ENCODE data around the gene SLC39A9.
A peak's percentile ranks its signal among the peaks of the same experiment; 100 is the strongest.

SLC39A9 gene

GRCh38 chr14:69373104-69373503, 25.4 kb upstream of the SLC39A9 start:
- Histone ChIP-seq H3K4me1 (ENCODE audit: control insufficient read depth, insufficient read depth, low read length) (no peaks in the 10 kb centered on the region), H3K9me3 (ENCODE audit: control insufficient read depth, insufficient read depth, low read depth, low read length) (no peaks in the 10 kb centered on the region), H3K4me3 (ENCODE audit: low read depth, low read length) (no peak overlapping the region), H3K36me3 (ENCODE audit: control insufficient read depth in 2 of 2, insufficient read depth in 1 of 2, low read length in 2 of 2) (peaks cover 22 to 30% of the 10 kb centered on the region in 2 experiments), H3K27ac (ENCODE audit: extremely low read depth, low read depth, low read length) (no peak overlapping the region)
- ChIA-PET CTCF (no interaction called here), POLR2A (no interaction called here)
- TF ChIP-seq KLF9 (tag by site-specific recombination; IDR thresholded peaks at IDR 0.05; ENCODE audit: low read depth) (no peak), PRDM6 (tag by site-specific recombination; IDR thresholded peaks at IDR 0.05) (0 out of 2 replicates have a peak, but pooled peaks have one; percentile 8)
- TF ChIP-seq, protein P1, sequence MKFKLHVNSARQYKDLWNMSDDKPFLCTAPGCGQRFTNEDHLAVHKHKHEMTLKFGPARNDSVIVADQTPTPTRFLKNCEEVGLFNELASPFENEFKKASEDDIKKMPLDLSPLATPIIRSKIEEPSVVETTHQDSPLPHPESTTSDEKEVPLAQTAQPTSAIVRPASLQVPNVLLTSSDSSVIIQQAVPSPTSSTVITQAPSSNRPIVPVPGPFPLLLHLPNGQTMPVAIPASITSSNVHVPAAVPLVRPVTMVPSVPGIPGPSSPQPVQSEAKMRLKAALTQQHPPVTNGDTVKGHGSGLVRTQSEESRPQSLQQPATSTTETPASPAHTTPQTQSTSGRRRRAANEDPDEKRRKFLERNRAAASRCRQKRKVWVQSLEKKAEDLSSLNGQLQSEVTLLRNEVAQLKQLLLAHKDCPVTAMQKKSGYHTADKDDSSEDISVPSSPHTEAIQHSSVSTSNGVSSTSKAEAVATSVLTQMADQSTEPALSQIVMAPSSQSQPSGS (tag by site-specific recombination; IDR thresholded peaks at IDR 0.05; ENCODE audit: low read depth): peak; percentile 61

GRCh38 chr14:69374235-69374634, 24.3 kb upstream of the SLC39A9 start:
- Histone ChIP-seq H3K4me1 (ENCODE audit: control insufficient read depth, insufficient read depth, low read length) (no peaks in the 10 kb centered on the region), H3K4me3 (ENCODE audit: low read depth, low read length) (no peak overlapping the region), H3K9me3 (ENCODE audit: control insufficient read depth, insufficient read depth, low read depth, low read length) (no peaks in the 10 kb centered on the region), H3K27ac (ENCODE audit: extremely low read depth, low read depth, low read length) (no peak overlapping the region), H3K36me3 (ENCODE audit: control insufficient read depth in 2 of 2, insufficient read depth in 1 of 2, low read length in 2 of 2) (peaks cover 31 to 38% of the 10 kb centered on the region in 2 experiments)
- CTCF ChIA-PET: no interaction called here
- TF ChIP-seq ZNF664 (tag by site-specific recombination; IDR thresholded peaks at IDR 0.05) (peak; percentile 90), ZNF518A (tag by site-specific recombination; conservative IDR thresholded peaks at IDR 0.05; ENCODE audit: low read depth) (no peak)
- POLR2A ChIA-PET: no interaction called here

- TF ChIP-seq ZNF121 (tag by site-specific recombination; IDR thresholded peaks at IDR 0.05) (0 out of 2 replicates have a peak, but pooled peaks have one; percentile 27), KLF16 (tag by site-specific recombination; IDR thresholded peaks at IDR 0.05) (no peak)
- H3K4me1 ChIP-seq (ENCODE audit: control insufficient read depth, insufficient read depth, low read length): no peaks in the 10 kb centered on the region
- peaks cover 38 to 47% of the 10 kb centered on the region in 2 experiments for H3K36me3 ChIP-seq (ENCODE audit: control insufficient read depth in 2 of 2, insufficient read depth in 1 of 2, low read length in 2 of 2)
- no peak overlapping the region for H3K4me3 ChIP-seq (ENCODE audit: low read depth, low read length)
- POLR2A ChIA-PET: no interaction called here
- no peak overlapping the region for H3K27ac ChIP-seq (ENCODE audit: extremely low read depth, low read depth, low read length)
- no peaks in the 10 kb centered on the region for H3K9me3 ChIP-seq (ENCODE audit: control insufficient read depth, insufficient read depth, low read depth, low read length)
- CTCF ChIA-PET: no interaction called here
These were observed 23.3 kb upstream of the SLC39A9 start for GRCh38 chr14:69375182-69375581.

GRCh38 chr14:69375722-69376121, 22.8 kb upstream of the SLC39A9 start:
- Histone ChIP-seq H3K27ac (ENCODE audit: extremely low read depth, low read depth, low read length) (no peak overlapping the region), H3K4me3 (ENCODE audit: low read depth, low read length) (no peak overlapping the region), H3K4me1 (ENCODE audit: control insufficient read depth, insufficient read depth, low read length) (no peaks in the 10 kb centered on the region), H3K9me3 (ENCODE audit: control insufficient read depth, insufficient read depth, low read depth, low read length) (no peaks in the 10 kb centered on the region), H3K36me3 (ENCODE audit: control insufficient read depth in 2 of 2, insufficient read depth in 1 of 2, low read length in 2 of 2) (peaks cover 42 to 53% of the 10 kb centered on the region in 2 experiments)
- TF ChIP-seq ZFP37 (tag by site-specific recombination; IDR thresholded peaks at IDR 0.05): no peak
- TF ChIP-seq TCF7L2 (IDR thresholded peaks at IDR 0.05; ENCODE audit: borderline replicate concordance, low read depth, low read length): no peak
- TF ChIP-seq ZNF404 (tag by site-specific recombination; IDR thresholded peaks at IDR 0.05): no peak
- TF ChIP-seq ZNF513 (tag by site-specific recombination; IDR thresholded peaks at IDR 0.05): no peak
- ChIA-PET POLR2A (no interaction called here), CTCF (no interaction called here)

All from HEK293 (cell line).